ENCODE results near the gene AAK1.
A peak's percentile ranks its signal among the peaks of the same experiment; 100 is the strongest.
"Not testable (repeated sequence)": the region's sequence is repeated elsewhere in the genome, so short reads cannot be mapped to it uniquely, and the experiment has no call there.

AAK1 gene

GRCh38 chr2:69623236-69623635 is 20.3 kb downstream of the AAK1 start:
- no peak for DNase-seq

- not testable (repeated sequence) for DNase-seq
Measured at GRCh38 chr2:69622805-69623204, 20.7 kb downstream of the AAK1 start.

- not testable (repeated sequence) for DNase-seq
Measured at GRCh38 chr2:69622017-69622540, 21.5 kb downstream of the AAK1 start.

- no peak for DNase-seq
Measured at GRCh38 chr2:69621440-69621839, 22.1 kb downstream of the AAK1 start.

- no peak for DNase-seq
Measured at GRCh38 chr2:69620870-69621269, 22.7 kb downstream of the AAK1 start.

GRCh38 chr2:69619725-69620124 is 23.8 kb downstream of the AAK1 start:
- peak; percentile 37 for DNase-seq

- no peak for DNase-seq
Measured at GRCh38 chr2:69618362-69618761, 25.2 kb downstream of the AAK1 start.

- no peak for DNase-seq
Measured at GRCh38 chr2:69617744-69618143, 25.8 kb downstream of the AAK1 start.

- DNase-seq = no peak
Measured at GRCh38 chr2:69616755-69617154, 26.8 kb downstream of the AAK1 start.

- no peak for DNase-seq
Measured at GRCh38 chr2:69615969-69616368, 27.6 kb downstream of the AAK1 start.

- no peak for DNase-seq
Measured at GRCh38 chr2:69615078-69615625, 28.4 kb downstream of the AAK1 start.

GRCh38 chr2:69612707-69613106 is 30.8 kb downstream of the AAK1 start:
- no peak for DNase-seq

- no peak for DNase-seq
Measured at GRCh38 chr2:69612200-69612599, 31.3 kb downstream of the AAK1 start.

GRCh38 chr2:69608109-69608508 is 35.4 kb downstream of the AAK1 start:
- DNase-seq = no peak

GRCh38 chr2:69606771-69607170 is 36.8 kb downstream of the AAK1 start:
- DNase-seq = not testable (repeated sequence)

- no peak for DNase-seq
Measured at GRCh38 chr2:69605284-69605683, 38.3 kb downstream of the AAK1 start.

- no peak for DNase-seq
Measured at GRCh38 chr2:69604836-69605235, 38.7 kb downstream of the AAK1 start.

GRCh38 chr2:69604026-69604678 is 39.4 kb downstream of the AAK1 start:
- DNase-seq = no peak

- no peak for DNase-seq
Measured at GRCh38 chr2:69603146-69603743, 40.3 kb downstream of the AAK1 start.

GRCh38 chr2:69601179-69601612 is 42.3 kb downstream of the AAK1 start:
- DNase-seq = no peak

GRCh38 chr2:69600425-69600824 is 43.1 kb downstream of the AAK1 start:
- no peak for DNase-seq

- DNase-seq = no peak
Measured at GRCh38 chr2:69597843-69598610, 45.5 kb downstream of the AAK1 start.

- no peak for DNase-seq
Measured at GRCh38 chr2:69597105-69597504, 46.4 kb downstream of the AAK1 start.

- no peak for DNase-seq
Measured at GRCh38 chr2:69594341-69594740, 49.2 kb downstream of the AAK1 start.

Data from GDM1 (cell line).